MM.1S (cell line): Measurements from ENCODE around the gene SGMS1.

Experiments
- DNase-seq: peaks from one replicate; pipeline ENCODE4 v3.0.0-alpha.2; 2015
- H2AFZ ChIP-seq: fragments of 300-600 bp; sonication (generic); 2 replicates; pipeline ENCODE4 v1.6.0; 2016; ENCODE audit warnings: antibody characterized with exemption, low read length
- H3F3A ChIP-seq: fragments of 300-600 bp; sonication (generic); 2 replicates; pipeline ENCODE4 v1.6.1; 2016; ENCODE audit warnings: mild to moderate bottlenecking, antibody characterized with exemption, low read length, moderate library complexity, mixed read lengths; ENCODE audit not compliant: insufficient read depth
- H3K27ac ChIP-seq: fragments of 300-600 bp; sonication (generic); 2 replicates; pipeline ENCODE4 v1.5.1; 2016; ENCODE audit warnings: mild to moderate bottlenecking, low read length
- H3K27me3 ChIP-seq: fragments of 300-600 bp; sonication (generic); replicated peaks from 2 replicates; pipeline ENCODE4 v1.6.0; 2016; ENCODE audit warnings: low read length; ENCODE audit not compliant: insufficient read depth
- H3K36me3 ChIP-seq: fragments of 300-600 bp; sonication (generic); replicated peaks from 2 replicates; pipeline ENCODE4 v1.6.1; 2016; ENCODE audit warnings: mild to moderate bottlenecking, low read length, mixed read lengths; ENCODE audit not compliant: insufficient read depth
- H3K4me1 ChIP-seq: fragments of 300-600 bp; sonication (generic); 2 replicates; pipeline ENCODE4 v1.6.1; 2016; ENCODE audit warnings: low read length, mixed read lengths
- H3K4me2 ChIP-seq: fragments of 300-600 bp; sonication (generic); 2 replicates; pipeline ENCODE4 v1.6.0; 2016; ENCODE audit warnings: low read depth, low read length
- H3K4me3 ChIP-seq: fragments of 300-600 bp; sonication (generic); 2 replicates; pipeline ENCODE4 v1.5.1; 2016; ENCODE audit warnings: low read length, mixed read lengths
- H3K79me2 ChIP-seq: fragments of 300-600 bp; sonication (generic); 2 replicates; pipeline ENCODE4 v1.6.1; 2016; ENCODE audit warnings: mixed run types, low read length, mixed read lengths
- H3K9ac ChIP-seq: fragments of 300-600 bp; sonication (generic); 2 replicates; pipeline ENCODE4 v1.6.1; 2016; ENCODE audit warnings: low read length, mixed read lengths
- H3K9me2 ChIP-seq: fragments of 300-600 bp; sonication (generic); replicated peaks from 2 replicates; pipeline ENCODE4 v1.6.1; 2016; ENCODE audit warnings: mild to moderate bottlenecking, low read length, mixed read lengths; ENCODE audit not compliant: insufficient read depth
- H3K9me3 ChIP-seq: fragments of 300-600 bp; sonication (generic); replicated peaks from 2 replicates; pipeline ENCODE4 v1.6.1; 2016; ENCODE audit warnings: mild to moderate bottlenecking, low read length, mixed read lengths; ENCODE audit not compliant: insufficient read depth
- H4K20me1 ChIP-seq: fragments of 300-600 bp; sonication (generic); 2 replicates; pipeline ENCODE4 v1.6.1; 2016; ENCODE audit warnings: mild to moderate bottlenecking, low read length, moderate library complexity, mixed read lengths; ENCODE audit not compliant: insufficient read depth
- CTCF ChIP-seq: fragments of 300-600 bp; sonication (generic); IDR thresholded peaks from 2 replicates; pipeline ENCODE4 v1.5.1; 2016; ENCODE audit warnings: antibody characterized with exemption, low read length, mixed read lengths
- EZH2 ChIP-seq: fragments of 300-600 bp; sonication (generic); optimal IDR thresholded peaks from 2 replicates; pipeline ENCODE3; 2017; ENCODE audit warnings: low read depth, mild to moderate bottlenecking, antibody characterized with exemption, low read length, mixed read lengths
- EZH2phosphoT487 ChIP-seq: fragments of 300-600 bp; sonication (generic); IDR thresholded peaks from 2 replicates; pipeline ENCODE4 v1.6.1; 2018; ENCODE audit warnings: antibody characterized with exemption, low read length

Gene SGMS1

GRCh38 chr10:50580262-50580891 lies 43.4 kb downstream of the SGMS1 start:
- H3K27me3 ChIP-seq, result no peaks in the 10 kb centered on the region
- H3K9ac ChIP-seq, result no peak overlapping the region
- H2AFZ ChIP-seq, result no peak overlapping the region
- no peak overlapping the region for H3K4me2 ChIP-seq
- DNase-seq, result no peak
- no peak overlapping the region for H3K4me3 ChIP-seq
- TF ChIP-seq EZH2phosphoT487 (no peak), CTCF (no peak), EZH2 (no peak)
- peaks cover 5% of the 10 kb centered on the region; the same call in 1 of the 2 replicates for H3K4me1 ChIP-seq
- no peaks in the 10 kb centered on the region for H3K9me3 ChIP-seq
- peaks cover 49% of the 10 kb centered on the region for H3K79me2 ChIP-seq
- H4K20me1 ChIP-seq, result no peaks in the 10 kb centered on the region
- H3K36me3 ChIP-seq, result no peaks in the 10 kb centered on the region
- no peak overlapping the region for H3K27ac ChIP-seq
- no peaks in the 10 kb centered on the region for H3K9me2 ChIP-seq
- H3F3A ChIP-seq, result no peaks in the 10 kb centered on the region

GRCh38 chr10:50579491-50580261 lies 44.1 kb downstream of the SGMS1 start:
- TF ChIP-seq CTCF (no peak), EZH2 (no peak), EZH2phosphoT487 (no peak)
- no peak overlapping the region for H3K4me2 ChIP-seq
- no peaks in the 10 kb centered on the region for H3K9me2 ChIP-seq
- peaks cover 5% of the 10 kb centered on the region; the same call in 1 of the 2 replicates for H3K4me1 ChIP-seq
- no peak overlapping the region for H3K9ac ChIP-seq
- H3K9me3 ChIP-seq, result no peaks in the 10 kb centered on the region
- H3K27me3 ChIP-seq, result no peaks in the 10 kb centered on the region
- no peak overlapping the region for H2AFZ ChIP-seq
- no peak for DNase-seq
- no peak overlapping the region for H3K27ac ChIP-seq
- H3K4me3 ChIP-seq, result no peak overlapping the region
- H3F3A ChIP-seq, result no peaks in the 10 kb centered on the region
- H4K20me1 ChIP-seq, result no peaks in the 10 kb centered on the region
- no peaks in the 10 kb centered on the region for H3K36me3 ChIP-seq
- peaks cover 52% of the 10 kb centered on the region for H3K79me2 ChIP-seq

- H3K79me2 ChIP-seq, result peaks cover 57% of the 10 kb centered on the region
These were observed 44.8 kb downstream of the SGMS1 start for GRCh38 chr10:50578949-50579348.

More at GRCh38 chr10:50578949-50579348, 44.8 kb downstream of the SGMS1 start:
- H3K4me1 ChIP-seq, result peaks cover 10% of the 10 kb centered on the region; the same call in 1 of the 2 replicates
- no peak overlapping the region for H3K4me2 ChIP-seq
- H3K27me3 ChIP-seq, result no peaks in the 10 kb centered on the region
- no peak for DNase-seq
- H3K9ac ChIP-seq, result no peak overlapping the region
- no peaks in the 10 kb centered on the region for H3F3A ChIP-seq
- H2AFZ ChIP-seq, result no peak overlapping the region
- no peaks in the 10 kb centered on the region for H3K9me3 ChIP-seq
- no peak overlapping the region for H3K27ac ChIP-seq
- no peak overlapping the region for H3K4me3 ChIP-seq
- no peaks in the 10 kb centered on the region for H3K36me3 ChIP-seq
- no peak for TF ChIP-seq CTCF
- no peak for TF ChIP-seq EZH2
- no peak for TF ChIP-seq EZH2phosphoT487
- no peaks in the 10 kb centered on the region for H4K20me1 ChIP-seq
- H3K9me2 ChIP-seq, result no peaks in the 10 kb centered on the region
